Endothelial cell of umbilical vein (primary cell): ENCODE data around the gene CMSS1. TPM values are rescaled to one million over a fixed set of nuclear protein-coding genes. Genes with fewer than 3 reads are reported as not detected.

Experiments
- BruUV-seq: library from RNA; stranded (reverse); fragments of 400-500 nt; replicated peaks from 2 replicates; lab custom pipeline; 2021; lab: Mats Ljungman, UMichigan
- CTCF ChIA-PET: fragments of 300-600, 350-600 bp; sonication (Branson Sonifier 250); formaldehyde crosslinking; loops from one replicate; lab custom pipeline; 2021; ENCODE audit warnings: antibody characterized with exemption, inconsistent platforms; lab: Charles Lee
- POLR2A ChIA-PET: fragments of 300-600, 350-600 bp; sonication (Branson Sonifier 250); formaldehyde crosslinking; loops from one replicate; lab custom pipeline; 2021; ENCODE audit warnings: antibody characterized with exemption, inconsistent platforms; lab: Charles Lee
- DNase-seq: peaks from one replicate; pipeline ENCODE4 v3.0.0-alpha.2; 2011; ENCODE audit warnings: low read depth, low spot score
- FAIRE-seq: peaks from 2 replicates; lab custom pipeline; 2011; peaks lifted over from hg19 to GRCh38; lab: Jason Lieb, UNC
- H2AFZ ChIP-seq: 2 replicates; pipeline ENCODE4 v1.6.0; 2012; ENCODE audit warnings: low read depth, low read length, control low read depth, inconsistent platforms
- H3K27ac ChIP-seq: 2 replicates; pipeline ENCODE4 v1.5.1; 2011; ENCODE audit warnings: low read depth, mild to moderate bottlenecking, control low read depth, low read length, moderate library complexity; ENCODE audit not compliant: insufficient read depth
- H3K27me3 ChIP-seq, 2 experiments: 2 replicates each; pipeline versions ENCODE4 v1.6.0 to v1.6.1; 2011; ENCODE audit warnings: low read length in 2 of 2, mixed read lengths in 1 of 2; ENCODE audit not compliant: control insufficient read depth in 2 of 2, insufficient read depth in 2 of 2
- H3K36me3 ChIP-seq, 2 experiments: 2 replicates in 1 of 2; 3 replicates in 1 of 2; pipeline ENCODE4 v1.5.1; 2011; ENCODE audit warnings: low read length in 2 of 2, mild to moderate bottlenecking in 1 of 2, moderate library complexity in 1 of 2; ENCODE audit not compliant: control insufficient read depth in 2 of 2, insufficient read depth in 2 of 2; ENCODE audit errors: extremely low read depth in 1 of 2
- H3K4me1 ChIP-seq: 3 replicates; pipeline ENCODE4 v1.5.1; 2011; ENCODE audit warnings: mild to moderate bottlenecking, low read length; ENCODE audit not compliant: control insufficient read depth, insufficient read depth; ENCODE audit errors: extremely low read depth
- H3K4me2 ChIP-seq: 2 replicates; pipeline ENCODE4 v1.6.1; 2011; ENCODE audit warnings: low read length, control low read depth, mixed read lengths; ENCODE audit not compliant: insufficient read depth
- H3K4me3 ChIP-seq, 3 experiments: fragments of 200-600 bp in 1 of 3; sonication (generic), shearing (Covaris generic) in 1 of 3; replicated peaks in 1 of 3; 2 replicates each; pipeline ENCODE4 v1.5.1; 2011 to 2016; ENCODE audit warnings: control low read depth in 3 of 3, low read length in 3 of 3, mild to moderate bottlenecking in 2 of 3, inconsistent platforms in 1 of 3, low read depth in 1 of 3, moderate library complexity in 1 of 3; ENCODE audit not compliant: insufficient read depth in 1 of 3
- H3K79me2 ChIP-seq: 2 replicates; pipeline ENCODE4 v1.6.0; 2012; ENCODE audit warnings: low read length, inconsistent platforms; ENCODE audit not compliant: control insufficient read depth, insufficient read depth
- H3K9ac ChIP-seq: replicated peaks from 2 replicates; pipeline ENCODE3; 2011; ENCODE audit warnings: low read length, control low read depth; ENCODE audit not compliant: insufficient read depth; ENCODE audit errors: extremely low read depth
- H3K9me1 ChIP-seq: replicated peaks from 3 replicates; pipeline ENCODE4 v1.6.0; 2011; ENCODE audit warnings: mild to moderate bottlenecking, low read length; ENCODE audit not compliant: control insufficient read depth, insufficient read depth; ENCODE audit errors: extremely low read depth
- H3K9me3 ChIP-seq: replicated peaks from 2 replicates; pipeline ENCODE4 v1.5.1; 2012; ENCODE audit warnings: low read length, inconsistent platforms; ENCODE audit not compliant: control insufficient read depth, insufficient read depth
- H4K20me1 ChIP-seq: replicated peaks from 2 replicates; pipeline ENCODE3; 2011; ENCODE audit warnings: mild to moderate bottlenecking, low read length; ENCODE audit not compliant: control insufficient read depth, insufficient read depth; ENCODE audit errors: extremely low read depth
- EZH2 ChIP-seq: IDR thresholded peaks from 2 replicates; pipeline ENCODE4 v1.6.1; 2012; ENCODE audit warnings: borderline replicate concordance, low read depth, mild to moderate bottlenecking, moderate library complexity, low read length, inconsistent platforms; ENCODE audit not compliant: severe bottlenecking
- FOS ChIP-seq: IDR thresholded peaks from 2 replicates; pipeline ENCODE4 v1.6.1; 2011; ENCODE audit warnings: mild to moderate bottlenecking, low read length, moderate library complexity, borderline replicate concordance; ENCODE audit not compliant: insufficient read depth
- GATA2 ChIP-seq: IDR thresholded peaks from 2 replicates; pipeline ENCODE4 v1.7.0; 2011; ENCODE audit warnings: low read depth, mild to moderate bottlenecking, moderate library complexity, mixed read lengths, low read length; ENCODE audit not compliant: insufficient read length, insufficient read depth
- MYC ChIP-seq: IDR thresholded peaks from one replicate; pipeline ENCODE4 v1.6.1; 2011; ENCODE audit warnings: mild to moderate bottlenecking, low read depth, low read length
- POLR2AphosphoS5 ChIP-seq: IDR thresholded peaks from 2 replicates; pipeline ENCODE4 v1.6.1; 2012; ENCODE audit warnings: low read depth, mild to moderate bottlenecking, control low read depth, low read length, moderate library complexity; ENCODE audit not compliant: insufficient read depth
- dilution Hi-C: fragments of 300-500 bp; cut with MboI; formaldehyde crosslinking; loops from one replicate; pipeline ENCODE4 v1.15.0; 2019; ENCODE audit warnings: low sequenced_read_pairs; ENCODE audit not compliant: extremely low pct_ligation_motif_present
- intact Hi-C: fragments of 100-400 bp; cut with micrococcal nuclease; formaldehyde crosslinking; loops from one replicate; pipeline ENCODE4 v1.10.0; 2022
- polyA plus RNA-seq, 4 experiments: library from polyadenylated mRNA; depleted of rRNA in 3 of 4; stranded (reverse) in 3 of 4; unstranded in 1 of 4; fragments of >200 nt; gene quantifications; 2 replicates each; pipeline versions ENCODE4 v1.2.1 to v1.2.3, GENCODE V29; 2011 to 2012; ENCODE audit warnings: missing spikeins in 1 of 4
- total RNA-seq: library from RNA; stranded (reverse); gene quantifications from 2 replicates; pipeline ENCODE4 v1.2.3, GENCODE V29; 2021
- TF ChIP-seq, protein P1 (sequence below), 2 donors: IDR thresholded peaks; 1 replicate in 1 of 2; 2 replicates in 1 of 2; pipeline ENCODE4 v1.5.1; 2011; ENCODE audit warnings: low read length in 2 of 2, mild to moderate bottlenecking in 2 of 2, moderate library complexity in 2 of 2, control low read depth in 1 of 2, inconsistent platforms in 1 of 2, low read depth in 1 of 2; ENCODE audit not compliant: insufficient read depth in 1 of 2; ENCODE audit errors: extremely low read depth in 1 of 2
- TF ChIP-seq, protein P2 (sequence below): IDR thresholded peaks from 2 replicates; pipeline ENCODE4 v1.6.1; 2011; ENCODE audit not compliant: insufficient read depth, insufficient read length

The CMSS1 gene
- total and polyA plus RNA-seq, 2 donors (not counting 3 experiments of a cell fraction or from before 2014, with no cell fraction given): 9.7 to 60.6 TPM

DNA sequence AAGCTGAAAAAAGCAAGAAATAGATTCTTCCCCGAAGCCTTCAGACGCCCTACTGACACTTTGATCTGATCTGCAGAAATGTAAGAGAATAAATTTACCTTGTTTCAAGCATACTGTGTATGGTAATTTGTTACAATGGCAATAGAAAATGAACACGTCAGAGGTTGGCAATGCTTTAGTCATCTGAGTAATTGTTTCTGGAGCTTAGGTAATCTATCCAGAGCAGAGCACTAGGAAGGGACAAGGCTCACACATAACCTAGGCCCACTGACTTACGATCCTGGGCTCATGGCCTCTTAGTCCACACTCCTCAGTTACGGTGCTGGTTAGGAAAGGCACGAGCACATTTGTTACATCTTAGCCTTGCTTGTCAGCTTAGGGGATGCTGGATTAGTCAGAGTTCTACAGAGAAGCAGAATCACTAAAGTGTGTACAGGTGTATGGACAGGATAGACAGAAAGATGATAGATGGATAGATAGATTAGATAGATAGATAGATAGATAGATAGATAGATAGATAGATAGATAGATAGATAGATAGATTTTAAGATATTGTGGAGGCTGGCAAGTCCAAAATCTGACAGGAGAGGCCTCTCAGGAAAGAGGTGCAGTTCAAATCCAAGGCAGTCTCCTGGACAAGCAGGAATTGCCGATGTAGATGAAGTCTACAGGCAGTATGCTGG lies 396.4 kb downstream of the CMSS1 start:
- dilution Hi-C loops: no loop called here
- CTCF ChIA-PET: interaction anchor here (0.8 kb wide), 1 partner anchor 10 kb away, joined by 3 read pairs; no protein-coding TSS in a partner anchor
- no peaks in the 10 kb centered on the region for H3K79me2 ChIP-seq
- H2AFZ ChIP-seq: no peak overlapping the region
- no peaks in the 10 kb centered on the region for H3K36me3 ChIP-seq
- H3K9me3 ChIP-seq: no peaks in the 10 kb centered on the region
- FAIRE-seq: no peak
- POLR2A ChIA-PET: no interaction called here
- H4K20me1 ChIP-seq: no peaks in the 10 kb centered on the region
- no peak overlapping the region for H3K27ac ChIP-seq
- H3K4me1 ChIP-seq: no peaks in the 10 kb centered on the region
- peaks cover 7 to 10% of the 10 kb centered on the region in 2 experiments for H3K27me3 ChIP-seq
- DNase-seq: no peak
- no TSS peak for BruUV-seq
- H3K4me3 ChIP-seq: no peak overlapping the region
- TF ChIP-seq FOS (no peak), EZH2 (no peak), MYC (no peak), POLR2AphosphoS5 (no peak), GATA2 (no peak)
- TF ChIP-seq, protein P1, sequence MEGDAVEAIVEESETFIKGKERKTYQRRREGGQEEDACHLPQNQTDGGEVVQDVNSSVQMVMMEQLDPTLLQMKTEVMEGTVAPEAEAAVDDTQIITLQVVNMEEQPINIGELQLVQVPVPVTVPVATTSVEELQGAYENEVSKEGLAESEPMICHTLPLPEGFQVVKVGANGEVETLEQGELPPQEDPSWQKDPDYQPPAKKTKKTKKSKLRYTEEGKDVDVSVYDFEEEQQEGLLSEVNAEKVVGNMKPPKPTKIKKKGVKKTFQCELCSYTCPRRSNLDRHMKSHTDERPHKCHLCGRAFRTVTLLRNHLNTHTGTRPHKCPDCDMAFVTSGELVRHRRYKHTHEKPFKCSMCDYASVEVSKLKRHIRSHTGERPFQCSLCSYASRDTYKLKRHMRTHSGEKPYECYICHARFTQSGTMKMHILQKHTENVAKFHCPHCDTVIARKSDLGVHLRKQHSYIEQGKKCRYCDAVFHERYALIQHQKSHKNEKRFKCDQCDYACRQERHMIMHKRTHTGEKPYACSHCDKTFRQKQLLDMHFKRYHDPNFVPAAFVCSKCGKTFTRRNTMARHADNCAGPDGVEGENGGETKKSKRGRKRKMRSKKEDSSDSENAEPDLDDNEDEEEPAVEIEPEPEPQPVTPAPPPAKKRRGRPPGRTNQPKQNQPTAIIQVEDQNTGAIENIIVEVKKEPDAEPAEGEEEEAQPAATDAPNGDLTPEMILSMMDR (IDR thresholded peaks at IDR 0.05; ENCODE audit: extremely low read depth in 1 of 2, insufficient read depth in 1 of 2, low read depth in 1 of 2, low read length in 2 of 2): no peak
- TF ChIP-seq, protein P2, sequence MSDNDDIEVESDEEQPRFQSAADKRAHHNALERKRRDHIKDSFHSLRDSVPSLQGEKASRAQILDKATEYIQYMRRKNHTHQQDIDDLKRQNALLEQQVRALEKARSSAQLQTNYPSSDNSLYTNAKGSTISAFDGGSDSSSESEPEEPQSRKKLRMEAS: no peak
- intact Hi-C loops: no loop called here
- no peak overlapping the region for H3K4me2 ChIP-seq
- no peak overlapping the region for H3K9ac ChIP-seq
- H3K9me1 ChIP-seq: no peaks in the 10 kb centered on the region
